CD14-positive monocyte (primary cell): ENCODE measurements around the gene DCAF6. TPM values are rescaled to one million over a fixed set of nuclear protein-coding genes. Genes with fewer than 3 reads are reported as not detected.
A peak's percentile ranks its signal among the peaks of the same experiment; 100 is the strongest.

Experiments used
- DNase-seq, 3 donors: peaks; one replicate each; pipeline ENCODE4 v3.0.0-alpha.2; 2011 to 2022
- H2AFZ ChIP-seq: 2 replicates; pipeline ENCODE4 v1.6.0; 2012; ENCODE audit warnings: mild to moderate bottlenecking, low read depth, low read length, inconsistent platforms; ENCODE audit not compliant: insufficient read depth, poor library complexity, severe bottlenecking
- H3K27ac ChIP-seq, 2 donors: 1 replicate in 1 of 2; 2 replicates in 1 of 2; pipeline ENCODE4 v1.5.1; 2012 to 2013; ENCODE audit warnings: low read length in 2 of 2, control low read depth in 1 of 2, inconsistent platforms in 1 of 2, low read depth in 1 of 2, mild to moderate bottlenecking in 1 of 2
- H3K27me3 ChIP-seq, 2 donors: one replicate each; pipeline versions ENCODE4 v1.6.0 to v1.6.1; 2011 to 2013; ENCODE audit warnings: low read length in 2 of 2; ENCODE audit not compliant: control insufficient read depth in 2 of 2, insufficient read depth in 2 of 2
- H3K36me3 ChIP-seq, 2 donors: replicated peaks in 1 of 2; 1 replicate in 1 of 2; 2 replicates in 1 of 2; pipeline versions ENCODE4 v1.5.1 to v1.6.1; 2012 to 2013; ENCODE audit warnings: low read length in 2 of 2, control low read depth in 1 of 2, inconsistent platforms in 1 of 2, mild to moderate bottlenecking in 1 of 2; ENCODE audit not compliant: insufficient read depth in 2 of 2, control insufficient read depth in 1 of 2
- H3K4me1 ChIP-seq, 2 donors: 1 replicate in 1 of 2; 2 replicates in 1 of 2; pipeline versions ENCODE4 v1.5.1 to v1.6.1; 2012 to 2013; ENCODE audit warnings: low read length in 2 of 2, control low read depth in 1 of 2, inconsistent platforms in 1 of 2, mild to moderate bottlenecking in 1 of 2, moderate library complexity in 1 of 2; ENCODE audit not compliant: insufficient read depth in 2 of 2, control insufficient read depth in 1 of 2
- H3K4me2 ChIP-seq: replicated peaks from 2 replicates; pipeline ENCODE3; 2012; ENCODE audit warnings: low read length, moderate library complexity, mild to moderate bottlenecking; ENCODE audit not compliant: poor library complexity, severe bottlenecking; ENCODE audit errors: extremely low read depth
- H3K4me3 ChIP-seq, 3 experiments: fragments of 200-600 bp in 1 of 3; sonication (generic) in 1 of 3; replicated peaks in 1 of 3; 1 replicate in 2 of 3; 2 replicates in 1 of 3; pipeline ENCODE4 v1.5.1; 2011 to 2013; ENCODE audit warnings: low read length in 3 of 3, mild to moderate bottlenecking in 3 of 3, control low read depth in 2 of 3, low read depth in 2 of 3, inconsistent platforms in 1 of 3, moderate library complexity in 1 of 3
- H3K79me2 ChIP-seq: 2 replicates; pipeline ENCODE4 v1.6.0; 2012; ENCODE audit warnings: mild to moderate bottlenecking, control low read depth, inconsistent platforms, low read length, moderate library complexity; ENCODE audit not compliant: insufficient read depth
- H3K9ac ChIP-seq: 2 replicates; pipeline ENCODE4 v1.6.0; 2017; ENCODE audit warnings: low read length, mild to moderate bottlenecking; ENCODE audit not compliant: insufficient read depth, poor library complexity, severe bottlenecking
- H3K9me3 ChIP-seq, 2 donors: replicated peaks in 1 of 2; 1 replicate in 1 of 2; 2 replicates in 1 of 2; pipeline versions ENCODE4 v1.5.1 to v1.6.1; 2012 to 2013; ENCODE audit warnings: low read length in 2 of 2, control low read depth in 1 of 2; ENCODE audit not compliant: control insufficient read depth in 1 of 2, insufficient read depth in 1 of 2
- H4K20me1 ChIP-seq: 2 replicates; pipeline ENCODE4 v1.6.0; 2012; ENCODE audit warnings: mild to moderate bottlenecking, low read length, control low read depth, moderate library complexity; ENCODE audit not compliant: insufficient read depth
- H3K27ac Mint-ChIP-seq, 7 donors: one replicate each; pipeline ENCODE4 v1.8.0; 2020; ENCODE audit warnings: mild to moderate bottlenecking in 7 of 7, mixed read lengths in 7 of 7, moderate library complexity in 6 of 7, inconsistent platforms in 2 of 7
- H3K27me3 Mint-ChIP-seq, 3 donors: one replicate each; pipeline ENCODE4 v1.8.0; 2021 to 2022; ENCODE audit warnings: low read depth in 3 of 3, mild to moderate bottlenecking in 3 of 3, mixed read lengths in 3 of 3, moderate library complexity in 3 of 3, inconsistent platforms in 1 of 3
- H3K36me3 Mint-ChIP-seq, 2 donors: one replicate each; pipeline ENCODE4 v1.8.0; 2020; ENCODE audit warnings: mixed read lengths in 2 of 2, inconsistent platforms in 1 of 2, mild to moderate bottlenecking in 1 of 2
- H3K4me1 Mint-ChIP-seq: one replicate; pipeline ENCODE4 v1.8.0; 2020; ENCODE audit warnings: mild to moderate bottlenecking, mixed read lengths
- H3K4me3 Mint-ChIP-seq, 2 donors: one replicate each; pipeline ENCODE4 v1.8.0; 2020; ENCODE audit warnings: mild to moderate bottlenecking in 2 of 2, mixed read lengths in 2 of 2, moderate library complexity in 1 of 2
- H3K9me3 Mint-ChIP-seq, 7 donors: one replicate each; pipeline ENCODE4 v1.8.0; 2020 to 2022; ENCODE audit warnings: mixed read lengths in 7 of 7, mild to moderate bottlenecking in 6 of 7, moderate library complexity in 6 of 7, inconsistent platforms in 2 of 7
- WGBS: methylation state at CpG from one replicate; pipeline ENCODE4 v1.1.5; 2013; ENCODE audit warnings: missing lambda C conversion rate; ENCODE audit not compliant: insufficient coverage; 5-methylcytosine and 5-hydroxymethylcytosine counted together
- intact Hi-C, 2 donors: fragments of 100-400 bp; cut with micrococcal nuclease; formaldehyde crosslinking; loops; one replicate each; pipeline versions ENCODE4 v1.15.0 to v1.15.1; 2023
- polyA plus RNA-seq, 3 donors: library from polyadenylated mRNA; depleted of rRNA in 1 of 3; unstranded in 2 of 3; stranded (reverse) in 1 of 3; fragments of 300-500 nt in 2 of 3; fragments of >200 nt in 1 of 3; fragmentation: Illumina TruSeq in 2 of 3; gene quantifications; 1 replicate in 2 of 3; 2 replicates in 1 of 3; pipeline ENCODE4 v1.2.3, GENCODE V29; 2012 to 2021
- TF ChIP-seq, protein P1 (sequence below): fragments of 200-600 bp; IDR thresholded peaks from one replicate; pipeline ENCODE4 v1.8.0; 2022; ENCODE audit warnings: antibody characterized with exemption, mild to moderate bottlenecking

The DCAF6 gene
- polyA plus RNA-seq, 3 donors: 11.8 to 16.1 (median 11.9) TPM

DNA sequence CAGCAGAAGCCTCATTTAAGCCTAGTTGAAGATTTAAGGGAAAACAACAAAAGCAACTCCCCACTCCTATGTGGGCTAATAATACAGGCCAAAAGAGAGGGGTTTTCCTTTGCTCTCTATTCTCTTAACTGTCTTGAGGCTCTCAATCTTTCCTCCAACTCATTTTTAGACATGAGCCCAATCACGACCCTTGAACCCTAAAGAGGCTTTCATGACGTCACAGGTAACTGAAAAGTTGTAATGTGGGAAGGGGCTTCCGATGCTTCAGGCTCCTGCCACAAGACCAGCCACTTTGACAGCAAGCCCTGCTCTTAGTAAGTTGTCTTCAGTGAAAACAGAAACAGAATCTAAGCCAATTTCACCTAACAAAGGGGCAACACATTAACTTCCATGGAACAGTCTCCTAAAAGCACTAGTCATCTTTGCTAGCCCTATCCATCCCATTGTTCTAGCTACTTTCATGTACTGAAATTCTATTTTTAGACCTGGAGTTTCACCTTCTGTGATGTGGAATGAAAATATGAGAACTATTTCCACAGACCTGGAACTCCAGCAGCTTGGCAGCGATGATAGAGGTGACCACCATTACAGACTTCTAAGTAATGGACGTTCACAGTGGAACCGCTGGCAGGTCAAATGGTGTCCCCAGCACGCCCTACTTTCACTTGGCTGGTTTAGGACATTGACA is 164.0 kb downstream of the DCAF6 start:
- Mint-ChIP-seq H3K4me3 (no peak overlapping the region), H3K27ac (peak overlapping the region in 1 of 7 donors; percentile 39), H3K4me1 (no peaks in the 10 kb centered on the region), H3K27me3 (peaks cover 0 to 2% (median 0%) of the 10 kb centered on the region in 3 donors), H3K9me3 (peaks cover 0 to 2% (median 0%) of the 10 kb centered on the region in 7 donors), H3K36me3 (no peaks in the 10 kb centered on the region)
- TF ChIP-seq, protein P1, sequence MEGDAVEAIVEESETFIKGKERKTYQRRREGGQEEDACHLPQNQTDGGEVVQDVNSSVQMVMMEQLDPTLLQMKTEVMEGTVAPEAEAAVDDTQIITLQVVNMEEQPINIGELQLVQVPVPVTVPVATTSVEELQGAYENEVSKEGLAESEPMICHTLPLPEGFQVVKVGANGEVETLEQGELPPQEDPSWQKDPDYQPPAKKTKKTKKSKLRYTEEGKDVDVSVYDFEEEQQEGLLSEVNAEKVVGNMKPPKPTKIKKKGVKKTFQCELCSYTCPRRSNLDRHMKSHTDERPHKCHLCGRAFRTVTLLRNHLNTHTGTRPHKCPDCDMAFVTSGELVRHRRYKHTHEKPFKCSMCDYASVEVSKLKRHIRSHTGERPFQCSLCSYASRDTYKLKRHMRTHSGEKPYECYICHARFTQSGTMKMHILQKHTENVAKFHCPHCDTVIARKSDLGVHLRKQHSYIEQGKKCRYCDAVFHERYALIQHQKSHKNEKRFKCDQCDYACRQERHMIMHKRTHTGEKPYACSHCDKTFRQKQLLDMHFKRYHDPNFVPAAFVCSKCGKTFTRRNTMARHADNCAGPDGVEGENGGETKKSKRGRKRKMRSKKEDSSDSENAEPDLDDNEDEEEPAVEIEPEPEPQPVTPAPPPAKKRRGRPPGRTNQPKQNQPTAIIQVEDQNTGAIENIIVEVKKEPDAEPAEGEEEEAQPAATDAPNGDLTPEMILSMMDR: no peak
- H3K79me2 ChIP-seq: no peaks in the 10 kb centered on the region
- no peaks in the 10 kb centered on the region for H4K20me1 ChIP-seq
- H3K4me2 ChIP-seq: no peak overlapping the region
- H3K27me3 ChIP-seq: no peaks in the 10 kb centered on the region
- DNase-seq: no peak
- no peak overlapping the region for H3K4me3 ChIP-seq
- H3K27ac ChIP-seq: no peak overlapping the region
- no peaks in the 10 kb centered on the region for H3K4me1 ChIP-seq
- no peak overlapping the region for H3K9ac ChIP-seq
- H3K9me3 ChIP-seq: no peaks in the 10 kb centered on the region
- intact Hi-C loops: no loop called here
- WGBS: 98% methylated on average over 4 of the region's 7 CpGs
- no peaks in the 10 kb centered on the region for H3K36me3 ChIP-seq
- H2AFZ ChIP-seq: no peak overlapping the region

DNA sequence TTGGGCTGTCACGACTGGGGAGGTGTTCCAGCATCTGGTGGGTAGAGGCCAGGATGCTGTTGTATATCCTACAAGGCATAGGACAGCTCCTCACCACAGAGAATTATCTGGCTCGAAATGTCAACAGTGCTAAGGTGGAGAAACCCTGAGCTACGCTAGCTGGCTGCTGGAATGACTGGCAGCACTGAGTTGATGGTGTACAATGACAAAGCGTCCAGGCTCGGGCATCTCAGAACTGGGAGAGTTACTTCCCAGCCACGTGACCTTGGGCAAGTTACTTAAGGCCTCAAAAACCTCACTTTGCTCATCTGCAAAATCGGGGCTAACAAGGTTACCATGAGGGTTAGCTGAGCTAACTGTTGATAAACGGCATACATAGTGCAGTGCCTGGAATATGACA is 164.9 kb downstream of the DCAF6 start:
- H3K36me3 ChIP-seq: no peaks in the 10 kb centered on the region
- H3K27ac Mint-ChIP-seq: no peak overlapping the region
- intact Hi-C loops: no loop called here
- 94% methylated on average over 8 of the region's 8 CpGs for WGBS
- H3K9ac ChIP-seq: no peak overlapping the region
- no peak overlapping the region for H3K4me2 ChIP-seq
- no peak overlapping the region for H3K27ac ChIP-seq
- no peak overlapping the region for H3K4me3 Mint-ChIP-seq
- H3K79me2 ChIP-seq: no peaks in the 10 kb centered on the region
- H3K36me3 Mint-ChIP-seq: no peaks in the 10 kb centered on the region
- H3K27me3 Mint-ChIP-seq: peaks cover 0 to 3% (median 2%) of the 10 kb centered on the region in 3 donors
- H3K9me3 ChIP-seq: no peaks in the 10 kb centered on the region
- H3K9me3 Mint-ChIP-seq: peaks cover 0 to 2% (median 0%) of the 10 kb centered on the region in 7 donors
- H3K27me3 ChIP-seq: no peaks in the 10 kb centered on the region
- no peaks in the 10 kb centered on the region for H4K20me1 ChIP-seq
- H3K4me1 Mint-ChIP-seq: no peaks in the 10 kb centered on the region
- H3K4me1 ChIP-seq: no peaks in the 10 kb centered on the region
- TF ChIP-seq, protein P1: no peak
- H2AFZ ChIP-seq: no peak overlapping the region
- DNase-seq: no peak
- H3K4me3 ChIP-seq: no peak overlapping the region
